PC-9 (cell line): ENCODE results near the gene ANKRD9.

Experiments used
- EZH2 ChIP-seq: fragments of 200-600 bp; sonication (generic); IDR thresholded peaks from 2 replicates; pipeline ENCODE4 v1.8.0; 2017; ENCODE audit warnings: antibody characterized with exemption, low read depth
- TF ChIP-seq, protein P1 (sequence below): fragments of 200-600 bp; sonication (generic); conservative IDR thresholded peaks from 2 replicates; pipeline ENCODE4 v1.6.1; 2017; ENCODE audit warnings: mixed run types, antibody characterized with exemption, mild to moderate bottlenecking, moderate library complexity

DNA sequence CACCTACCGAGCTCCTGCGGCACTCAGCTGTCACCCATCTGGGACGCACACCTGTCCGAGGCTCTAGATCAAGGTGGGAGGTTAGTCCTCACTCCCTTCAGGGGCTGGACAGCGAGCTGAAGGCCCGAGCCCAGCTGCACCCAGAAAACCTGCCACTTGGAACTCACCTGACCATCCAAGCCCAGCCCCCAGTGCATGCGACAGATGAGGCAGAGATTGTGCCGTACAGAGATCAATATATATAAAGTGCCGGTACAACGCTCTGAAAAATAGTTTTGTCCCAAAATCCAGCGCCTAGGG, 3.0 kb downstream of the ANKRD9 start:
- TF ChIP-seq, protein P1, sequence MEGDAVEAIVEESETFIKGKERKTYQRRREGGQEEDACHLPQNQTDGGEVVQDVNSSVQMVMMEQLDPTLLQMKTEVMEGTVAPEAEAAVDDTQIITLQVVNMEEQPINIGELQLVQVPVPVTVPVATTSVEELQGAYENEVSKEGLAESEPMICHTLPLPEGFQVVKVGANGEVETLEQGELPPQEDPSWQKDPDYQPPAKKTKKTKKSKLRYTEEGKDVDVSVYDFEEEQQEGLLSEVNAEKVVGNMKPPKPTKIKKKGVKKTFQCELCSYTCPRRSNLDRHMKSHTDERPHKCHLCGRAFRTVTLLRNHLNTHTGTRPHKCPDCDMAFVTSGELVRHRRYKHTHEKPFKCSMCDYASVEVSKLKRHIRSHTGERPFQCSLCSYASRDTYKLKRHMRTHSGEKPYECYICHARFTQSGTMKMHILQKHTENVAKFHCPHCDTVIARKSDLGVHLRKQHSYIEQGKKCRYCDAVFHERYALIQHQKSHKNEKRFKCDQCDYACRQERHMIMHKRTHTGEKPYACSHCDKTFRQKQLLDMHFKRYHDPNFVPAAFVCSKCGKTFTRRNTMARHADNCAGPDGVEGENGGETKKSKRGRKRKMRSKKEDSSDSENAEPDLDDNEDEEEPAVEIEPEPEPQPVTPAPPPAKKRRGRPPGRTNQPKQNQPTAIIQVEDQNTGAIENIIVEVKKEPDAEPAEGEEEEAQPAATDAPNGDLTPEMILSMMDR = no peak
- no peak for TF ChIP-seq EZH2
